ENCODE data around the gene KRT78. TPM values are rescaled to one million over a fixed set of nuclear protein-coding genes. Genes with fewer than 3 reads are reported as not detected.

KRT78 gene
- total RNA-seq, 1 experiment from 2014 or later: not detected

GRCh38 chr12:52851787-52852186, 3.0 kb upstream of the KRT78 start:
- H3K4me1 Mint-ChIP-seq (ENCODE audit: insufficient read depth, unreplicated experiment): no peaks in the 10 kb centered on the region
- BruUV-seq (replicated peaks): no TSS peak
- no peak for DNase-seq (ENCODE audit: unreplicated experiment)
- no peaks in the 10 kb centered on the region for H3K9me3 Mint-ChIP-seq (ENCODE audit: unreplicated experiment)
- POLR2A ChIA-PET: interaction anchor here (0.8 kb wide), 1 partner anchor 479 kb away, joined by 3 read pairs; no protein-coding TSS in a partner anchor
- no peak for TF ChIP-seq CTCF (IDR thresholded peaks at IDR 0.05; ENCODE audit: unreplicated experiment)
- H3K36me3 Mint-ChIP-seq (ENCODE audit: insufficient read depth, unreplicated experiment): no peaks in the 10 kb centered on the region
- CTCF ChIA-PET: interaction anchor here (0.6 kb wide), 1 partner anchor 460 kb away, joined by 4 read pairs; no protein-coding TSS in a partner anchor
- intact Hi-C loops (cut with micrococcal nuclease): no loop called here
- no peak overlapping the region for H3K4me3 Mint-ChIP-seq (ENCODE audit: unreplicated experiment)
- H3K27ac Mint-ChIP-seq (ENCODE audit: low read depth, unreplicated experiment): no peak overlapping the region
- H3K27me3 Mint-ChIP-seq (ENCODE audit: insufficient read depth, unreplicated experiment): peaks cover 25% of the 10 kb centered on the region

GRCh38 chr12:52850681-52851080, 1.9 kb upstream of the KRT78 start:
- ChIA-PET POLR2A (no interaction called here), CTCF (no interaction called here)
- no TSS peak for BruUV-seq (replicated peaks)
- intact Hi-C loops (cut with micrococcal nuclease): no loop called here
- Mint-ChIP-seq H3K36me3 (ENCODE audit: insufficient read depth, unreplicated experiment) (no peaks in the 10 kb centered on the region), H3K9me3 (ENCODE audit: unreplicated experiment) (peaks cover under 1% of the 10 kb centered on the region), H3K4me3 (ENCODE audit: unreplicated experiment) (no peak overlapping the region), H3K27me3 (ENCODE audit: insufficient read depth, unreplicated experiment) (peaks cover 28% of the 10 kb centered on the region), H3K27ac (ENCODE audit: low read depth, unreplicated experiment) (no peak overlapping the region), H3K4me1 (ENCODE audit: insufficient read depth, unreplicated experiment) (no peaks in the 10 kb centered on the region)
- DNase-seq (ENCODE audit: unreplicated experiment): no peak
- TF ChIP-seq CTCF (IDR thresholded peaks at IDR 0.05; ENCODE audit: unreplicated experiment): no peak

GRCh38 chr12:52849511-52849910, 717 bp upstream of the KRT78 start:
- CTCF ChIA-PET: no interaction called here
- Mint-ChIP-seq H3K27me3 (ENCODE audit: insufficient read depth, unreplicated experiment) (peaks cover 38% of the 10 kb centered on the region), H3K9me3 (ENCODE audit: unreplicated experiment) (peaks cover 8% of the 10 kb centered on the region), H3K4me3 (ENCODE audit: unreplicated experiment) (no peak overlapping the region), H3K27ac (ENCODE audit: low read depth, unreplicated experiment) (no peak overlapping the region), H3K36me3 (ENCODE audit: insufficient read depth, unreplicated experiment) (no peaks in the 10 kb centered on the region), H3K4me1 (ENCODE audit: insufficient read depth, unreplicated experiment) (no peaks in the 10 kb centered on the region)
- DNase-seq (ENCODE audit: unreplicated experiment): no peak
- POLR2A ChIA-PET: no interaction called here
- no peak for TF ChIP-seq CTCF (IDR thresholded peaks at IDR 0.05; ENCODE audit: unreplicated experiment)
- intact Hi-C loops (cut with micrococcal nuclease): no loop called here
- BruUV-seq (replicated peaks): no TSS peak

GRCh38 chr12:52847335-52848102, 1.3 kb downstream of the KRT78 start:
- POLR2A ChIA-PET: interaction anchor here (0.7 to 1.1 kb wide), 2 partner anchors 13 to 88 kb away, joined by 3 to 4 read pairs; no protein-coding TSS in a partner anchor
- BruUV-seq (replicated peaks): no TSS peak

More at GRCh38 chr12:52847335-52848102, 1.3 kb downstream of the KRT78 start:
- Mint-ChIP-seq H3K27me3 (ENCODE audit: insufficient read depth, unreplicated experiment) (peaks cover 33% of the 10 kb centered on the region), H3K36me3 (ENCODE audit: insufficient read depth, unreplicated experiment) (no peaks in the 10 kb centered on the region), H3K27ac (ENCODE audit: low read depth, unreplicated experiment) (peak overlapping the region; percentile 68), H3K4me3 (ENCODE audit: unreplicated experiment) (no peak overlapping the region), H3K4me1 (ENCODE audit: insufficient read depth, unreplicated experiment) (no peaks in the 10 kb centered on the region), H3K9me3 (ENCODE audit: unreplicated experiment) (peaks cover 8% of the 10 kb centered on the region)
- peak; percentile 94 for DNase-seq (ENCODE audit: unreplicated experiment)
- CTCF ChIA-PET: interaction anchor here (0.5 to 1.6 kb wide), 2 partner anchors 22 to 32 kb away, joined by 3 to 8 read pairs; no protein-coding TSS in a partner anchor
- intact Hi-C loops (cut with micrococcal nuclease): no loop called here
- no peak for TF ChIP-seq CTCF (IDR thresholded peaks at IDR 0.05; ENCODE audit: unreplicated experiment)

Measured in MCF 10A (cell line).